Upper lobe of left lung (tissue), 4 donors: ENCODE results near the gene PTPRS.

Experiments
- EP300 ChIP-seq, 4 donors: sonication (generic); formaldehyde crosslinking; IDR thresholded peaks; one replicate each; pipeline ENCODE4 v1.5.1; 2017; ENCODE audit warnings: antibody characterized with exemption in 4 of 4, control low read depth in 2 of 4
- POLR2A ChIP-seq, 4 donors: fragments of 450-650 bp; IDR thresholded peaks; one replicate each; pipeline ENCODE4 v1.5.1; 2016 to 2017; ENCODE audit warnings: antibody characterized with exemption in 4 of 4, mild to moderate bottlenecking in 2 of 4
- POLR2AphosphoS5 ChIP-seq, 2 donors: sonication (generic); formaldehyde crosslinking; IDR thresholded peaks; one replicate each; pipeline ENCODE4 v1.5.1; 2017; ENCODE audit warnings: antibody characterized with exemption in 2 of 2
- TF ChIP-seq, protein P1 (sequence below), 6 experiments: fragments of 450-650 bp in 4 of 6; fragments of 200-600 bp in 2 of 6; sonication (generic) in 2 of 6; IDR thresholded peaks; one replicate each; pipeline ENCODE4 v1.5.1; 2016 to 2019; ENCODE audit warnings: antibody characterized with exemption in 6 of 6

DNA sequence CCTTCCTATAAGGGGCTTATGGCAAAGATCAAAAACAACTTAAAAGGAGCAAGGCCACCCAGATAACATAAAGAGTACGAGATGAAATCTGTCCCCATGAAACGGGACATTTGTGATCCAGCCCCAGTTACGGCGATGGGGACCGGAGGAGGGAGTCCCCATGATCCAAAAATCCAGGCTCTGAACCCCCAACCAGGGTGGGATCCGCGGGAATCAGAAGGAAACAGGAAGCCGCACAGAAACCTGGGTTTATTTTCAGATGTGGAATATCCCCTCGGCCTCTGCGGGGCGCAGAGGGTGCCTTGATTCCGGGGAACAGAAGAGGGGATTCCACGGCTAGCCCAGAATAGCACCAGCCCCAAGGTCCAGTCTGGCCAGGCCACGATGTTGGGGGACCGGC lies 5.0 kb downstream of the PTPRS start:
- TF ChIP-seq, protein P1, sequence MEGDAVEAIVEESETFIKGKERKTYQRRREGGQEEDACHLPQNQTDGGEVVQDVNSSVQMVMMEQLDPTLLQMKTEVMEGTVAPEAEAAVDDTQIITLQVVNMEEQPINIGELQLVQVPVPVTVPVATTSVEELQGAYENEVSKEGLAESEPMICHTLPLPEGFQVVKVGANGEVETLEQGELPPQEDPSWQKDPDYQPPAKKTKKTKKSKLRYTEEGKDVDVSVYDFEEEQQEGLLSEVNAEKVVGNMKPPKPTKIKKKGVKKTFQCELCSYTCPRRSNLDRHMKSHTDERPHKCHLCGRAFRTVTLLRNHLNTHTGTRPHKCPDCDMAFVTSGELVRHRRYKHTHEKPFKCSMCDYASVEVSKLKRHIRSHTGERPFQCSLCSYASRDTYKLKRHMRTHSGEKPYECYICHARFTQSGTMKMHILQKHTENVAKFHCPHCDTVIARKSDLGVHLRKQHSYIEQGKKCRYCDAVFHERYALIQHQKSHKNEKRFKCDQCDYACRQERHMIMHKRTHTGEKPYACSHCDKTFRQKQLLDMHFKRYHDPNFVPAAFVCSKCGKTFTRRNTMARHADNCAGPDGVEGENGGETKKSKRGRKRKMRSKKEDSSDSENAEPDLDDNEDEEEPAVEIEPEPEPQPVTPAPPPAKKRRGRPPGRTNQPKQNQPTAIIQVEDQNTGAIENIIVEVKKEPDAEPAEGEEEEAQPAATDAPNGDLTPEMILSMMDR (IDR thresholded peaks at IDR 0.05): no peak
- TF ChIP-seq POLR2AphosphoS5 (IDR thresholded peaks at IDR 0.05) (no peak), EP300 (IDR thresholded peaks at IDR 0.05) (no peak), POLR2A (IDR thresholded peaks at IDR 0.05) (no peak)
